Renal pelvis (tissue), 4 donors: ENCODE results near the gene LTBP1. TPM values are rescaled to one million over a fixed set of nuclear protein-coding genes. Genes with fewer than 3 reads are reported as not detected.

Experiments
- DNase-seq: peaks from one replicate; pipeline ENCODE4 v3.0.0-alpha.2; 2013
- polyA plus RNA-seq, 3 donors: library from polyadenylated mRNA; unstranded; fragments of 120-200 nt; gene quantifications; one replicate each; pipeline ENCODE4 v1.2.1, GENCODE V29; 2013; ENCODE audit not compliant: insufficient read length in 3 of 3

LTBP1 gene
- polyA plus RNA-seq, 3 donors, result 69.0 to 86.2 (median 74.6) TPM

DNA sequence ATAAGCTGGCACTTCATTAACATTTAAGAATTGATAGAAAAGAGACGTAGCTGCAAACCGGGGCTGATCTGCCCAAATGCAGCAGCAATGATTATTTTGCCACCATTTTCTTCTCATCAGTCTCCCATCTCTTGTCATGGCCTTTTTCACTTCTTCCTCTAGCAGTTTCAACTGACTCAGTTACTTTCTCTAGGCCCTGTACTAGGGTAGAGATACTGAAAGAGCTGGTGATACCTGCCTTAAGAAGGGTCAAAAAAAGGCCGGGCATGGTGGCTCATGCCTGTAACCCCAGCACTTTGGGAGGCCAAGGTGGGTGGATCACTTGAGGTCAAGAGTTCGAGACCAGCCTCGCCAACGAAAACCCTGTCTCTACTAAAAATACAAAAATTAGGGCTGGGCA is 127.4 kb downstream of the LTBP1 start:
- DNase-seq, result no peak

DNA sequence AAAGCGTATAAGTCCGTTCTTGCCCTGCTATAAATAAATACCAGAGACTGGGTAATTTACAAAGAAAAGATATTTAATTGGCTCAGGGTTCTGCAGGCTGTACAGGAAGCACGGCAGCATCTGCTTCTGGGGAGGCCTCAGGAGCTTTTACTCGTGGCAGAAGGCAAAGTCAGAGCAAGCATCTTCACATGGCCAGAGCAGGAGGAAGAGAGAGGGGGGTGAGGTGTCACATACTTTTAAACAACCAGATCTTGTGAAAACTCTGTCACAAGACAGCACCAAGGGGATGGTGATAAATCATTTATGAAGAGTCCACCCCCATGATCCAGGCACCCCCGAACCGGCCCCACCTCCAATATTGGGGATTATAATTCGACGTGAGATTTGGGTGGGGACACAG is 130.6 kb downstream of the LTBP1 start:
- no peak for DNase-seq

DNA sequence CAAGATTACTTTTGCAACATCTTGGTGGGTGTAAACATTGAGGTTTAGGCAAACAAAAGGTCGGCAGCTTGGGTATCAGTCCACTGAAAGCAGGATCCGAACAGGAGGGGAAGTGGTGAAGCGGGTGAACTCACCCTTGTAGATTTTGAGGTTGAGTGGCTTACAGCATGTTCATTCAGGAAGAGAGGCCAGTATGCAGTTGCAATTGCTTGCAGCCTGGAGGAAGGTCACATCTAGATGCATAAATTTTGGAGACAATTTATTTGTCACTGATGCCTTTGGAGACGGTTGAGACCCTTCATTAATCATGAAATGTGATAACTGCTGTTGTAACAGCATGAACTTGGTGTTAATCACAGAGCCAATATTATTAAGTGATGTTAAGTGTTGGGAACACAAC is 131.1 kb downstream of the LTBP1 start:
- DNase-seq, result peak; percentile 83

DNA sequence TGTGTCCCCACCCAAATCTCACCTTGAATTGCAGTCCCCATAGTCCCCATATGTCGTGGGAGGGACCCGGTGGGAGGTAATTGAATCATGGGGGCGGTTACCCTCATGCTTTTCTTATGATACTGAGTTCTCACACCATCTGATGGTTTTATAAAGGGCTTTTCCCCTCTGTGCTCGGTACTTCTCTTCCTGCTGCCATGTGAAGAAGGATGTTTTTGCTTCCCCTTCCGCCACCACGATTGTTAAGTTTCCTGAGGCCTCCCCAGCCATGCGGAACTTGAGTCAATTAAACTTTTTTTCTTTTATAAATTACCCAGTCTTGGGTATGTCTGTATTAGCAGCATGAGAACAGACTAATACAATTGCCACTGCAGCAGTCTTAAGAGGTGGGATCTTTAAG is 134.9 kb downstream of the LTBP1 start:
- DNase-seq, result no peak

DNA sequence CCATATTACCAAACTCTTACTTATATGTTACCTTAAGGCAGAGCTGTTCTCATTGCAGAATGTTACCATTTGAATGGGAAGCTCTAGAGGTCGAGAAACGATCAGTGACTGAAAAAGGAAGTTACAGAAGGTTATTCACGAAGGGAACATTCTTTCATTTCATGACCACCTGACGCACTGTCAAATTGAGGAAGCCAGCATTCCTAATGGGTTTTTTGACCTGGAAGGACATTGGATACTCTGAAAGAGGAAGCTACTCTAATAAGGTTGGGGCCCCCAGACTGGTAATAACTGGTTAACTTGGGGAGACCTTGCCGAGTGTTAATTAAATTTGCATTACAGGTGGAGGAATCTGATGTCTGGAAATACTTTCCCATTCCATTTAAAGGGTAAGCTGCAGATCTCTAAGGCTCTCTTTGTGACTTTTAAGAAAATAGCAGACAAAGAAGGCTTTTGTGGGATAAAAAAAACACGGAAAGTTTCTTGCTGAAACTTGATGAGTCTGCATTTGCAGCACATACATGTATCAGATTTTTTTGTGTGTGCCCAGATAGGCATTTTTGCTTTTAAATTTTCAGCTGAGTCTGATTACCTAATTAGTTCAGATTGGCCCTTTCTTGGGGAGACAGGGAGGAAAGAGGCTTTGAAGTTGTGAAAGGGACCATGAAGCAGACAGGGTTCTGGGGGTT is 137.1 kb downstream of the LTBP1 start:
- no peak for DNase-seq

DNA sequence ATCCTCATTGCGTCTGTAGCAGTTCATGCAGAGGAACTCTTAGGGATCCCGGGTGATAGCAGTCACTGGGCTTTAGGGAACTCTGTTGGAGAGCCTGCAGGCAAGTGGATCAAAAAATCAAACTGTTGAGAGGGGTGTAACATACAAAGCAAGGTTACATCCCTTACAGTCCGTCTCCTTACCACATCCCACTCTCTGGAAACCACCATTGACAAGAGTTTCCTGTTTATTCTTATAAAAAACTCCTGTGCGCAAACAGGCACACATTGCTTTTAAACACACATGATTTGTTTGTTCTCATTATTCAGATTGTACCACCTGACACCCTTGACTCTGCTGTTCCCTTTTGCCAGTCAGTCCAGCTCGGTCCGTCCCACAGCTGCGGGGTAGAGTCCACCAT is 137.7 kb downstream of the LTBP1 start:
- DNase-seq, result no peak

DNA sequence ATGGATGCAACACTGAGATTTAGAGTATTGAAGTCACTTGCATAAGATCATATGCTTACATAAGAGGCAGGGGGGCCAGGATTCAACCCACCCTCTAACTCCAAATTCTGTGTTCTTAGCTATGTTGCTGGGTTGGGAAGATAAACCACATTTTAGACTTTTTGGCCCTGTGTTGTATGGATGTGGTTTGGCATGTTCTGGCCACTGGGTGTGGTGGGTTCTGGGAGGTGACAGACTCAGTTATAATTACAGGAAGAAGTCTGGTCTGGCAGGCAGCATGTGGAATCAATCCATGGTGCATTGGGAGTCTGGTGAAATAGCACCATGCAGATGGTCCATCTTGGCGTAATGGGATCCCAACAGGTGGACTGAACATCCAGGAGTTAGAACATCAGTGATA is 138.9 kb downstream of the LTBP1 start:
- DNase-seq, result no peak

DNA sequence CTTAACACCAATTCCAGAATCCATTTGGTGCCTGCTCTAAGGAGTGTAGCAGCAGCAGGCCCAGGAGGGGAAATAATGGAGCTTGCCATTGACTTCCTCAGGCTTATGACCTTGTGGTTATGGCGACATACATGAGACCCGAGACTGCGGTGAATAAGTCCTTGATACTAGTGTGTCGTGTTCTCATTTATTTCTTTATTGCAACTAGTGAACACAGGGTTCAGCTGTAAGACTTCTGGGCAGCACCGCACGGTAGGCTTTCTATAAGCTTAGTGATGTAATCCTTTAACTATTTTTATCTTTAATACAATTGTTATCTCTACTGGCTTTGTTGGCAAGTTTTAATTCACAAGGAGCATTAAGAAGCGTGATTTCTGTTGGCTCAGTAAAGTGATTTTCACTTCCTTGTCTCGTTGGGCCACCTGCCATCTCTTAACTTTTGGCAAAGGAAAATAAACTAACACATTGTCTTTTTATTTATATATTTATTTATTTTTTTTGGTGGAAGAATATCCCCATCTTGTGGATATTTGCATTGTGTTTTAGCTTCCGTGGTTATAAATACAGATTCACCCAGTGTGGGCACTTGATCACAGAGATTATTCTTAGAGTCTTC is 139.8 kb downstream of the LTBP1 start:
- DNase-seq, result no peak

DNA sequence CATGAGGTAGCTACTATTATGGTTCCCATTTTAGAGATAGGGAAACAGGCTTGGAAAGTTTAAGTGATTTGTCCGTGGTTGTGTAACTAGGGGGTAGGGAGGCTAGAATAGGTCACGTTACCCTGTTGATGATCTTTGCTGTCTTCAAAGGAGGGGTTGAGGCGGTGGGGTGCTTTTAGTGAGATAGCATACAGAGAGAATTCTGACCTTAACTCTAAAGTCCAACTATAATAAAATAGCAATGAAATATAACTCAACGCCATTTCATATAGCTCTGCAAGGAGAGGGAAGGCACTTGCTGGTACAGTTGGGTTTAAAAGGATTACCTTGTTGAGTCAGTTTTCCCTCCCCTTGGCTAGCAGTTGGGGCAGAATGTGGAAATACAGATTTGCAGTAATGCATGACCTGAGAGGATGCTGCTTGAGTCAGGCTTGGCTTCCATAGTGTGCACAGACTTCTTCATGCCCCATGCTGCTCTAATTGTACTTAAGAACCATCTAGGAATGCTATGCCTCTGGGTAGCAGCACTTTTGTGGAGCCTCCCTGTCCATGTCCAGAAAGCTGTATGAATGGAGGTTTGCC is 143.9 kb downstream of the LTBP1 start:
- no peak for DNase-seq

DNA sequence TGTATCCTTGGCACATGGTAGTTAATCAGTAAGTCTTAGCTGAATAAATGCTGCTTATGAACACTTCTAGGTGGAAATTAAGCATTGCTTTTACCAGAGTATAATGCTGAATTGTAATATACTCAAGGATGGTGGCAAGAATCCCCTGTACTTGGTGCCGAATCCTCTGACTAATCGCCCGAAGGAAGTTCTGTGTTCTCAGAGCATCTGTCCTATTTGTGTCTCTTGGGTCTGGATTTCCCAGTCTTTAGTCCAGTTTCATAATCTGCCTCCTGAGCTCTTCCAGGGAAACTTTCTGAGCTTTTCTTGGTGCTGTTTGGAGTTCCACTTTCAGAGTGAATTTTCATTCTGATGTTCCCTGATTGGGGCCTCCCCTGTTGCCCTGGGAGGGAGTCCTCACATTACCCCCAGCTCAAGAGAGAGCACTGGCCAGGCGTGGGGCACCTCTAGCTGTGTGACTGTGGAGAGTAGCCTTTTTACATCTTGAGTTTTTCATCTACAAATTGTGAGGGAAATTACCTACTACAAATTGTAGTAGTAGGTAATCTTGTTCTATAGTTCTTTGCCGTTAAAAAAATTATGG is 144.9 kb downstream of the LTBP1 start:
- DNase-seq, result no peak

DNA sequence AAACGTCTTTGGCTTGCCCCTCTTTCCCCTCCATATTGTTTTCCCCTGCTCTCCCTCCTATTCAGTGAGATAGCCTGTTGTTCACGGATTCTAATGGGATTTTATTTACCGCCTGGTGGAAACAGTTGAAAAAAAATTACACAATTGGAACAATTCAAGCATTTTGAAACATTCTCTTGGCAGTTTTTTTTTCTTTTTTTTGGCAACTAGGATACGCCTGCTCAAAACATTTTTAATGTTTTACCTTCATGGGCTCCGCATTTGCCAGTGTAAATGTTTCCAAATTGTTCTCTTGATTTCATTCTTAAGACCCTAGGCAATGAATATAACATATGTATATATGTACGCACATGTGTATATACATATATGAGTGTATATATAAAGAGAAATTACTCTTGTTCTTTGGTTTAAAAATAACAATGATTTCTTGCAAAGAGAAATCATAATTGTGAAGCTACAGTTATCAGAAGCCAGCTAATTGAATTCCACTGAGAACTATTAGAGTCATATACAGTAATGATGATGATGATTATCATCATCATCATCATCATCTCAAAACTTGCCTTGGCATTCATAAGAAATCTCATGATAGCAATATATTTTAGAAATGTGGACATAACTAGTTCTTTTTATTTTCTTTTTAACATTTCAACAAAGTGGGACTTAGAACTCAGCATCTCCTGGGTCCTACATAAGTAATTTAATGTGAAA is 146.7 kb downstream of the LTBP1 start:
- DNase-seq, result no peak

DNA sequence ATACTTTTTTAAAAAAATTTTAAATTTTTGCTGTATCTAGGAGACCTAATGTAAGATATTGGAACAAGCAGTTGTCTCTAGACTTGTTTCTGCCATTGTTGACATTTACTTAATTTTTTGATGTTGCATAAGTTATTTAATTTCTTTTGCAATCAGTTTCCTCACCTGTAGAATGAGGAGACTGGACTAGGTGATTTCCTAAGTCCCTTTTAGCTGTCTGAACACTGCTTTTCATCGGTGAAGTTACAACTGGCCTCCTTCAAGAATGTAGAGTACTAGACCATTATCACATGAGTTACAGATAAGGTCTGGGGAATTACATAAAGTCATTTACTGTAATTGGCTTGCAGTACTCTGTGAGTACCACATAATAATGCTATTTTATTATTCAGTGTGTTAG is 147.6 kb downstream of the LTBP1 start:
- no peak for DNase-seq

DNA sequence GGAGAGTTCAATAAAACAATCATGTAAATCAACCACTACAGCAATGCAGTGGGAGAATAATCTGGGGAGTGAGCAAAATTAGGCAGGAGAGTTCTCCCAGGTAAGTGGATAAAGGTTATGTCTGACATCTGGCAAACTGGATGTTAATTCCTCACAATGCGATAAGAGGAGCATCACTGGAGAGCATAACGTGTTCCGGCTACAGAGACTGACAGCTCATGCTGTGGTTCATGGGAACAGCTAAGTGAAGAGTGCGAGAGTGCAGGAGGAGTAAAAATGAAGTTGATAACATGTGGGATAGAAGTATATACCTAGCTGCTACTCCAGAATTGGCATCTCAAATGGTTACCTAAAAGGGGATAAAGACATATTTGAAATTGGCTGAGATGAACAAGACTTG is 153.2 kb downstream of the LTBP1 start:
- no peak for DNase-seq

DNA sequence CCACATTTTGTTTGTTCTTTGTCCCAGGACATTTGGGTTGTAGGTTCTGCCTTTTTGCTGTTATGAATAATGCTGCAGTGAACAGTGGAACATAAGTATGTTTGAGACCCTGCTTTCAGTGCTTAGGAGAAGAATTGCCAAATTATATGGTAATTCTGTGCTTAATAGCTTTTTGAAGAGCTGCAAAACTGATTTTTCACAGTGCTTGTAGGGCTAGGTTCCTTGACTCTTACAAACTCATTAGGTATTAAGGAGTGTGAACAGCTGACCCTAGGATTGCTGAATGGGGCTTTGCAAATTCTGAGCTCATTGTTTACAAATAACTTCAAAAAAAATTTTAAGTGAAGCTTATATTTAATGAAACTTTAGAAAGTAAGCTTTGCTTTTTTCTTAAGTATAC is 154.2 kb downstream of the LTBP1 start:
- no peak for DNase-seq

DNA sequence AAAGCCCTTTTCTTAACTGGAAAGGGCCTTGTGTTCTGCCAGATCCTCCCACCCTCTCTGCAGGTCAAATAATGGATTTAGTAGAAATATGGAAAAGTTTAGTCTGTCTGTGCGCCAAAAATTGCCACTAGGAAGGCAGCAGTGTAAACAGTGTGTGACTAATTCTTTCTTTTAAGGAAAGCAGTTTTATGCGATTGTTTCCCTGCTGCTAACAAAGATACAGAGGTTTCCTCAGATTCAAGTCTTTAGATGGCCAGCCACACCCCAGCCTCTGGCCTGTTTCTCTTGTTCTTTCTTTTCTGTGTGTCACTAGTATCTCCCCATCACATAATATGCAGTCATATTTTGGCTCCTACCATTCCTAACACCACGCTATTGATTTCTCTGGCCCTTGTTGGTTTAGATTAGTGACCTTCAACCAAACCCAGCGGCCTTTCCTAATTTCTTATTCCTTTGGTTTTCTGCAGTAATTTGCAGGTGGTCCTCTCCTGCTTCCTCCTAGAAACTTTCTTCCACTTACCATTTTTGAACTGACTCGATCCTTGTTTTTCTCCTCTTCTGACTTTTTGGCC is 157.4 kb downstream of the LTBP1 start:
- DNase-seq, result no peak

DNA sequence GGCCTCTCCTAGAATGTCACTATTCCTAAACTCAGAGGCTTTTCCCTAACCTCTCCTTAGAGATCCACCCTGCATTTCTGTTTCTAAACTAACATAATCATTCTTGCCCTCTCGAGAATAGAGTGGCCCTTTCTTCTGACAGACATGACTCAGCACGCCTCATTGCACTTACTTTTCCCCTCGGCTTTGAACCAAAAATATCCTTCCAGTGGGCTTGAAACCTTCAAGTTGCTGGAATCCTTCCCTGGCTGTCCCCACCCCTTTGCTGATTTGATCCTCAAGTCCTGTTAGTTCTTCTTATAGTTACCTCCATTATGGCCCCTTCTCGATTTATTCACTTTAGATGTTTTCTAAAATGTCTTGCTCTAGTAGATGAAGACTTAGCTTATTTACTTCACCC is 158.0 kb downstream of the LTBP1 start:
- no peak for DNase-seq

DNA sequence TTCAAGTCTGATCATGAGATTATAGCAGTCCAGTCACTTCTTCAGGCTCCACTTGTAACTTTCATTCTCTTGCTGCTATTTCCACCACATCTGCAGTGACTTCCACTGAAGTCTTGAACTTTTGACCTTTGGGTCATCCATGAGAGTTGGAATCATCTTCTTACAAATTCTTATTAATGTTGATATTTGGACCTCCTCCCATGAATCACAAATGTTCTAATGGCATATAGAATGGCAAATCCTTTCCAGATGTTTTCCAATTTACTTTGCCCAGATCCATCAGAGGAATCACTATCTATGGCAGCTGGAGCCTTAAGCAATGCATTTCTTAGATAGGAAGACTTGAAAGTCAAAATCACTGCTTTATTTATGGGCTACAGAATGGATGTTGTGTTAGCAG is 159.4 kb downstream of the LTBP1 start:
- no peak for DNase-seq

DNA sequence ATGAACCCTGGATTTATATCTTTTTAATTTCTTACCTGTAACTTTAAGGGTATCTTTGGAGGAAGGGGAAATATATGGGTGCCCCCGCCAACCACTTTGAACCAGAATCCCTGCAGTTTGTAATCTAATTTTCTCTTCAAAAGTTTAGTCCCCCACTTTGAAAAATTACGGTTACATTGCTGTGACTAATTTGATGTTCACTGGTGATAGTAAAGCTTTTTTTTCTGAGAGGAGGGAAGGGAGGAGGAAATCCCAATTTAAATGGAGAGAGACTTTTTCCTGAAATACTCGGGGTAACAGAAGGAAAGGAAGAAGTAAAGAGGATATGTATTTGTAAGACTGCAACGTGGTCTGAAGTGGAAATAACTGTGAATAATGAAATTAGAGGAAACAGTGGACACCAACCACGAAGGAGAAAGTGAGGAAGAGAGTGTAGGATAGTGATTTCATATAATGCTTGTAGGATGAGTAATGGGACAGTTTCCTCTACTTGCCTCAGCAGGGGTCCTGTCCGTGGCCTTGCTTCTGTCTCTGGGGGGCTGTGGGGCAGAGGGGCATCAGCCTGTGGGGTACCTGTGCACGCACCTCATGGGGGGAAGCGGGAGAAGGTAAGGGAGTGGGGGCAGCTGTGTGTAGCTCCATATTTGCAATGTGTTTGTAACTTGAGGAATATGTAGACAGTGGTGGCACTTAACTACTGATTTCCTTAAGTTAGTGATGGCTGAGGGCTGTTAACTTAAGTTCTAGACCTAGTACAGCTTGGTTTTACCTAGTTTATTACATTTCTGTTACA is 161.1 kb downstream of the LTBP1 start:
- DNase-seq, result no peak

DNA sequence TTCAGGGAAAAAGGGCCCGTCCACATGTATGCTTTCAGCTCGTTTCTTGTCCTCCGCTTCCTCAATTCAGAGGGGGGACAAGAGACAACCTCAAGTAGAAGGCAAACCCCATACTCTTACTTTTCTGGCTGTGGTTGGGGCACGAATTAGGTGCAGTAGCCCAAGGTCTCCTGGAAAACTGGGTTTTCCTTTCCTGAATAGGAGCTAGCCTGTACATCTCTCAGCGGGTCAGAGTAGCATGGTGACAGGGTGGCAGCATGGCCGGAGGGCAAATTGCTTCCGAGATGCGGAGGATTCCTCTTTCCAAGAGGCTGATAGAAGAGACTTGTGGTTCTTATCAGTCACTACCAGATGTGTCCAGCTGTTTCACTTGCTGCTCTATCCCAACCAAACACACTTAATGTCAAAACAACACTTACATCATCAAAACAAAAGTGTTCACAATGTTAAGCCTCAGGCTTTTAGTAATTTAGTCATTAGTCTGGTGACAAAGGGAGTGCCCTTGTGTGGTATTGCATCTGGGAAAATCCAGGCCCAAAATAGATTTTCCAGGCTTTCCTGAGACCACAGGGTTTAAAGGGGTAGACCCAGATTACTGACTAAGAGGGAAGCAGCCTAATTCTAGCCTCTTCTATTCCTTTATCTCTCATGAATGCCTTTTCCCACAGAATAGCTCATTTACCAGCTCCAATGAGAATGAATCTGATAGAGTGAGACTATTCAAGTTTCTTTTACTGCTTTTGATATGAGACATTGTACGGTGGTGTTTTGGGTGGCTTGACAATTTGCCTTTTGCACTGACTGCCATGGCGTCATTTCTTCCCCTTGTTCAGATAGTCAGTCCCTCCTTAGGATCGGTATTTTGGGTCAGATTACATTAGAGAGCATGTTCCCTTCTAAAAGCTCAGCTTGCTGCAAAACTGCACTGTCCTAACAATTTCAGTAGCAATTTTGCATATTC is 162.0 kb downstream of the LTBP1 start:
- peak; percentile 60 for DNase-seq

DNA sequence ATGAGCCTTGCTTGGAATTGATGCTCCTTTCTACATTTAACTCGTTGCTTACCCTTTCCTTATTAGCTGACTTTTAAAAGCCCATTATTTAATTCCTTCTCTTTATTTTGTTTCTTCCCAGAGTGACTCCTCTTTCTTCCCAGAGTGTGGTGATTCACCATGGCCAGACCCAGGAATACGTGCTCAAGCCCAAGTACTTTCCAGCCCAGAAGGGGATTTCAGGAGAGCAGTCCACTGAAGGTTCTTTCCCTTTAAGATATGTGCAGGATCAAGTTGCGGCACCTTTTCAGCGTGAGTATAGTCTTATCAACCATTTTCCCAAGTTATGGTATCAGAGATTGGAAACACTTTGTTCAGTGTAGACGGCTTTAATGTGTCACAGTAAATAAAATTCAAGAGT is 163.7 kb downstream of the LTBP1 start:
- no peak for DNase-seq
